ENCODE data around the gene HUWE1.

- no peak for TF ChIP-seq TBP (CRISPR knock-in tag; IDR thresholded peaks at IDR 0.05)
- no peak for TF ChIP-seq ATM (IDR thresholded peaks at IDR 0.05; ENCODE audit: borderline replicate concordance)
- no peak for TF ChIP-seq NFRKB (IDR thresholded peaks at IDR 0.05)
Observed at GRCh38 chrX:53511322-53511721, 175.2 kb downstream of the HUWE1 start.
